ENCODE data around the gene LIG4. TPM values are rescaled to one million over a fixed set of nuclear protein-coding genes. Genes with fewer than 3 reads are reported as not detected.

LIG4 gene
- total RNA-seq, 2 experiments from 2014 or later: 11.0 to 15.1 TPM

DNA sequence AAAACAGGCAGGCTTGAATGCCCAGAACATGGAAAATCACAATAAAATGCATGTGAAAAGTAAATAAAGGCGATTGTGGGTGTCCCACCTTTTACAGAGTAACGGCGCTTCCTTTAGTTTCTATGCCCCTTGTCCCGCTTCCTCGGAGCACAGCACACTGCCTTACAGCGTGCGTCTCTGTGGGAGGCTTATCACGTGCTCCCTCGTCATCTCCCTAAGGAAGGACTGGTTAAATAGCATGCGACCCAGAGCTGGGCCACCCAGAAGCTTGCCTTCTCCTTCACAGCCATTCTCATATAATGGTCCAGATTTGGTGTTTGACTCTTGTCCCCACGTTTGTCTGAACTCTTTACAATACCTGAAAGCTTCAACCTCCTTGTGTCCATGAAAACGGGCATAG is 56.6 kb downstream of the LIG4 start:
- no peaks in the 10 kb centered on the region for H4K20me1 ChIP-seq (ENCODE audit: insufficient read depth, low read length)
- no peaks in the 10 kb centered on the region for H3K9me2 ChIP-seq (ENCODE audit: insufficient read depth, low read length)
- H3K27ac ChIP-seq (ENCODE audit: low read depth, low read length, poor library complexity, severe bottlenecking): no peak overlapping the region
- H3K4me1 ChIP-seq (ENCODE audit: insufficient read depth, low read length, poor library complexity, severe bottlenecking): no peaks in the 10 kb centered on the region
- TF ChIP-seq EZH2phosphoT487 (IDR thresholded peaks at IDR 0.05; ENCODE audit: borderline replicate concordance, low read depth, low read length): no peak
- TF ChIP-seq CTCF (conservative IDR thresholded peaks at IDR 0.05; ENCODE audit: low read length): no peak
- no peaks in the 10 kb centered on the region for H3K79me2 ChIP-seq (ENCODE audit: insufficient read depth, low read depth, low read length)
- H3K36me3 ChIP-seq (ENCODE audit: insufficient read depth, low read length): no peaks in the 10 kb centered on the region
- intact Hi-C loops (cut with micrococcal nuclease; ENCODE audit: unreplicated experiment): no loop called here
- CTCF ChIA-PET (ENCODE audit: unreplicated experiment): no interaction called here
- POLR2A ChIA-PET: no interaction called here
- no peak overlapping the region for H3K4me3 ChIP-seq (ENCODE audit: low read depth, low read length, poor library complexity, severe bottlenecking)
- BruUV-seq (replicated peaks): no TSS peak
- no peak for DNase-seq (ENCODE audit: low spot score)
- H3K9me3 ChIP-seq (ENCODE audit: low read length): no peaks in the 10 kb centered on the region
- H3K4me2 ChIP-seq (ENCODE audit: low read length): no peak overlapping the region
- H2AFZ ChIP-seq (ENCODE audit: low read length): no peak overlapping the region

Other genes with a start within 250 kb of the LIG4 start
- 1.4 and 2.1 TPM in 2 replicates for gene ABHD13, start 2.9 kb upstream of the LIG4 start, total RNA-seq (2014; rRNA removed; shearing (Covaris generic))
- 3.2 and 3.3 TPM in 2 replicates for gene ABHD13, start 2.9 kb upstream of the LIG4 start, total RNA-seq (2022)
- gene TNFSF13B, start 54.2 kb upstream of the LIG4 start, total RNA-seq (2014; rRNA removed; shearing (Covaris generic)): 0.41 TPM in 1 of 2 replicates, not detected in the other
- not detected in 2 replicates for gene TNFSF13B, start 54.2 kb upstream of the LIG4 start, total RNA-seq (2022)

Data from OCI-LY7 (cell line).